SHP77 treated with DMSO at 0.1 percent for 48 hours (cell line): ENCODE results near the gene KATNB1.
"Not testable (repeated sequence)": the region's sequence is repeated elsewhere in the genome, so short reads cannot be mapped to it uniquely, and the experiment has no call there.

Source experiments
- DNase-seq: peaks from one replicate; lab custom pipeline; 2025; lab: John Stamatoyannopoulos, UW

The KATNB1 gene

DNA sequence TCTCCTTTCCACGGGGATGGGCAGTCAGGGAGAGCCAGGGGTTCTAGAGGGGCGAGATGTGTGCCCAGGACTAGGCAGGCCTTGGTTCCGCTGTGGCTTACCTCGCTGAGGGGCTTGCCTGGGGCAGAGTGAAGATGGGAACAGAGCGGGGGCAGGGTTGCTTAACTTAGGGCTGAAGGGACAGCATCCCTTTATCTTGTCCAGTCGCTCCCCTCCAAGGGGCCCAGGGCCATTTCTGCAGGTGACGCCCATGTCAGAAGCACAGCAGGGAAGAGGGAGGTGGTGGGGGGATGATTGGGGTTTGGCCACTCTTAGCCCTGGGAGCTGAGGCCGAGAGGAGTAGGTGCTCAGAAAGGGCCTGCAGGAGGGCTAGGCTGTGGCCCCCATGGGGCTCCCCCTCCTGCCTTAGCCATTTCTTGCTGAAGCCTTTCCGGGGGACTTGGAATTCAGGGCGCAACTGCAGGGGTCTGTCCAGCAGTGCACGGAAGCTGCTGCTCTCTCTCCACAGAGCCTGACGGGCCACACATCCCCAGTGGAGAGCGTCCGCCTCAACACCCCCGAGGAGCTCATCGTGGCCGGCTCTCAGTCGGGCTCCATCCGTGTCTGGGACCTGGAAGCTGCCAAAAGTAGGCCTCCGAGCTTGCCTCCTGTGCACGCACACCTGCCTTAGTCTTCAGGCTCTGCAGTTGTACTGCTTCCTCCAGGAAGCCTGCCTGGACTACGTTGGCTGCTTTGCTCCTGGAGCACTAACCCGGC lies 8.5 kb downstream of the KATNB1 start:
- DNase-seq: no peak

DNA sequence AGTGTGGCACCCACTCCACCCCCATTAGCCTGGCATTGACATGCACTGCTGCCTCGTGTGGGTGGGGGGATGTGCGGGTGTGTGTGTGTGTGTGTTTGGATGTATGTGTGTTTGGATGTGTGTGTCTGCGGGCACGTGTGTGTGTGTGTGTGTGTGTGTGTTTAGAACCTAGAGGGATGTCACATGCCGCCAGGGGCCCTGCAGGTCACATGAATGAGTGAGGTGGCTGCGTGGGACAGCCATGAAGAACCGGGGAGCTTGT lies 9.0 kb downstream of the KATNB1 start:
- DNase-seq: no peak

DNA sequence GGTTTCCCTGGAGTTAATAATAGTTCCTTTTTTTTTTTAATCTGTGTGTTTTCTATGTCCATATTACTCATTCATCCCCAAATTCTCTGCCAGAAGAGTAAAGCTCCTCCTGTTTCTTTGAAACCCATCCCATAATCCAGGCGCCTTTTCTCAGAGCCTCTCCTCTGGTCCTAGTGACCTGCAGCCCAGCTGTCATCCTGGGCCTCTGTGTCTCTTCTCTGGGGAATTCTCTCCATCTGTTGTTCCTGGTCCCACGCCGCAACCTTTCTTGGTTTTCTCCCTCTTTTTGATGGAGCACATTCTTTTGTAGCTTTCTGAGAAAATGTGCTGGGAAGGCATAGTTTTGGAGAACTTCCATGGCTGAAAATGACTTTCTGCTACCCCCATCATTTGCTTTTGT lies 10.2 kb downstream of the KATNB1 start:
- DNase-seq: no peak

DNA sequence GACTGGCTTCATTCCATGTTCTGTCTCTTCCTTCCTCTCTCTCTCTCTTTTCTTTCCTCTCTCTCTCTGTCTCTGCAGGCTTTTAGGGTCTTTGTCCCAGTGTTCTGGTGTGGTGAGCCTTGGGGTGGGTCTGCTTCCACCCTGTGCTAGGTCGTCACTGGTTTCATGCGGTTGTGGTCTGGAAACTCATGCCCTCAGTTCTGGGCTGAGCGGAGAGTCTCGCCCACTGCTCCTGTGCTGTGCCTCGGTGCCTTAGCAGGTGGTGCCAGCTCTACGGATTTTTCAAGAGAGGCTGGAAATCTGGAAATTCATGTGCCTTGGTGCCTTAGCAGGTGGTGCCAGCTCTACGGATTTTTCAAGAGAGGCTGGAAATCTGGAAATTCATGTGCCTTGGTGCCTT lies 10.7 kb downstream of the KATNB1 start:
- not testable (repeated sequence) for DNase-seq

DNA sequence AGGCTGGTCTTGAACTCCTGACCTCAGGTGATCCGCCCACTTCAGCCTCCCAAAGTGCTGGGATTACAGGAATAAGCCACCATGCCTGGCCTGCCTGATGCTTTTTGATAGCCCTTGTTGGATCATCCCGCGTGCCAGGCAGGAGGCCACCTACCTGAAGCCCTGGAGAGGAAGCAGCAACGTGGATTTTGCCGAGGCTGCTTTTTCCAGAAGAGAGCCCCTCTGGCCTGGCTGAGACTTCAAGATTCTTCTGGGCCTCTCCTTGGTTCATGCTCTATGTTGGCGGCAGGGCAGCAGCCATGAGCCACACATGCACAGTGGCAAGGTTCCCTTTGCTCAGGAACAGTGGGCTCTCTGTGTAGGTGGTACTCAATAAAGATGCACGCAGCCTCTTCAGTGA lies 11.5 kb downstream of the KATNB1 start:
- DNase-seq: no peak

DNA sequence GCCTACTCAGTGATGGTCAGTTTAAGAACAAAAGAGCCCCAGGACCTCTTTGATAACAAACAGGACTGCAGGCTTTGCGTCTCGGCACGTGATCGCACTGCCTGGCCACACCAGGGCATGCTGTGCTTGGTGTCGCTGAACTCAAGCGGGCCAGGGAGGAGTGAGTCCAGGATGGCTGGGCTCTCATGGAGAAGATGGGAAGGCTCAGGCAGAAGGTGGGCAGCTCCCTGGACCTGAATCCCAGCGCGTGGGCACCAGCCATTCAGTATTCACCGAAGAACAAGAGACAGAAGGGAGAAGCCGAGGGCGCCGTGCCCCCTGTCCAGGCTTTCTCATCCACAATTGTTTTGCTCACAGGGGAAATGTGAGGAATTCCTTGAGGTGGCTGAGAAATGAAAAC lies 11.9 kb downstream of the KATNB1 start:
- DNase-seq: no peak

DNA sequence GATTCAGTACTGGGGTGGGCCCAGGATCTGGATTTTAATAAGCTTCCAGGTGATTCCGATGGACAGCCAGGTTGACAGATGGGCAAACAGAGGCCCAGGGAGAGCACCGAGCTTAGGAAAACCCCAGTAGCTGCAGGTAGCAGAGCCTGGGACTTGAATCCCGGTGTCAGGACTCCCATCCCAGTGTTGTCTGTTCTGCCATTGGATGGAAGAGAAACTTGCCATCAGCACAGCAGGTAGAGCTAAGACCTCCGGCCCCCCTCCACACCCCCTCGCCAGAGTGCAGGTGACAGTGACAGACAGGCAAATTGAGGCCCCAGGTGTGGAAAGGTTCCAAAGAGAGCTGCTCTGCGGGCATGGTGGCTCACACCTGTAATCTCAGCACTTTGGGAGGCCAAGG lies 12.4 kb downstream of the KATNB1 start:
- no peak for DNase-seq

DNA sequence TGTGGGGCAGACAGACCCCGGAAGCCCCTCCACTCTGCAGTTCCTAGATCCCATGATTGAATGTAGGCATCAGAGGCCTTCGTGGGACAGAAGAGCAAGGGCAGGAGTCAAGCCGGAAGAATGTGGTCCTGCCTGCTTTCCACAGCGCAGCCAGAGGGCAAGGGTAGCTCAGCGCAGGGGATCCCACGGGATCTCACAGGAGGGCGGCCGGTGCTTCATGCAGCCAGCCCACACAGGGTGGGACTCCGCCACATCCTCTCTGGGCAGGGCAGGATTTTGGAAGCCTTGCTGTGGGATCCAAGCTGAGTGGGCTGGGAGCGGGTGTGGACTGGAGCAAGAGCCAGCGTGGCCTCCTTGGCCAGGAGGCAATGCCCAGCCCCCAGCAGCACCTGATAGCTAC lies 13.0 kb downstream of the KATNB1 start:
- no peak for DNase-seq

DNA sequence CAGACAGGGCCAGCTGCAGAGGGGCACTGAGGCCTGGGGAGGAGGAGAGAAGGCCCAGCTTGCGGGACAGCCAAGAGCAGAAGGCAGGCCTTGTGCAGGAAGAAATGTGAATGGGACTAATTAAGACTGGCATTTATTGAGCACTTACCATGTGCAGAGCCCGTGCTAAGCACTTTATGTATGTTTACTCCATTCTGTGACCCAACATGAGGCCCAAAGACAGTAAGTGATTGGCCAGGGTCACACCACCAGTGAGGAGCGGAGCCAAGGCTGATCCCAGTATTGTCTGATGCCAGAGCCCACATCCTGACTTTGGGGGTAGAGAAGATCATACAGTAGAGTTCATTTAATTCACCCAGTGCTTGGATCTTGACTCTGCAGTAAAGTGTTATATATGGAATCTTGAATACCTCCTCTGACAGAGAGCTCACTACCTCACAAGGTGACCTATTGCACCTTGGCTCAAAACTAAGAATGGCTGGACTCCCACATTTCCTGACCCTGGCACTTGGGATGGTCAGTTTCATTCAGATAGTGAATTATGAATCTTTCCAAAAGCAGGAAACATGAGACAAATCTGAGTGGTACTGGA lies 13.6 kb downstream of the KATNB1 start:
- no peak for DNase-seq

DNA sequence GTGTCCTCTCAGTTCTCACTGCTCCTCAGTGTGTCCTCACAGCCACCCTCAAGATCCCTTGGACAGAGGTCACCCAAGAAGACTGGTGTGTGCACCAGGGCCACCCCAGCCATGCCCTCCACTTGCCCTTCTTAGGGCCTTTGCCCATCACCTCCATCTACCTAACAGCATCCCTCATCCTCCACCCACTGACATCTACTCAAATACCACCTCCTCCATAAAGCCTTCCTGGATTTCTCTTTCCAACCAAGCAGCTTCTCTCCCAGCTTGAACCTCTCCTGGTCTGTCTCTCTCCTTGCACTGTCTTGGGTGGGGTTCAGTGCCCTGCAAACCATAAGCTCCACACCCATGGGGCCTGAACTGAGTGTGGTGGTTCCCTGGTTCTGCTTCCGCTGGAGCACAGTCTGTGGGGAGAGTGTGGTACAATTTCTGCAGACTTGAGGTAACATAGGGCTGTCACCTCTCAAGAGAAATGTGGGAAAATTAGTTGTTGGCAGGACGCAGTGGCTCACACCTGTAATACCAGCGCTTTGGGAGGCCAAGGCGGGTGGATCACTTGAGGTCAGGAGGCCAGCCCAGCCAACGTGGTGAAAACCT lies 14.4 kb downstream of the KATNB1 start:
- DNase-seq: no peak

DNA sequence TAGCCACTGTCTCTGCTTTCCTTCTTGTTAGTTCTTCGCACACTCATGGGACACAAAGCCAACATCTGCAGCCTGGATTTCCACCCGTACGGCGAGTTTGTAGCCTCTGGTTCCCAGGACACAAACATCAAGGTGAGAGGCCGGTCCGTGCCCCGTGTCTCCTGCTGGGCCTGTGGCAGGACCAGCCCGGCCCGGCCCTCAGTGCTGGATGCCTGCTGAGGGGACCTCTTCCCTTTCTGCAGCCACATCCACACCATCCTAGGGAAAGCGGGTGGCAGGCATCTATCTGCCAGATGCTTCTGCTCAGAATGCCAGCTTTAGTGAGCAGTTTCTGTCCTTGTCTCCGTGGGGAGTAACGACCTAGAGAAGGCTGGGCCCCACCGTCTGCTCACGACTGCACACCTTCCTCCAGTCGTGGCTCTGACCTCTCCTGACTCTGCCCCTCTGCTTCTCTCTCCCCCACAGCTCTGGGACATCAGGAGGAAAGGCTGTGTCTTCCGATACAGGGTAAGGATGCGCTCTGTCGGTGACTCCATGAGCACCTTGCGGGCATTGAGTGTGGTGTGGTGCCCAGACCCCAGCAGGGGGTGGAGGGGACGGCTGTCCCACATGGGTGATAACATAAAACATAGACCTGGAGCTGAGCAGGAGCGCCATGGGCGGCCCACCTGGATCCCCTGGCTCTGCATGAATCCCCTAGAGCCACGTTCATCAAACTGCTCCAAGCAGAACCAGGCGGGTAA lies 15.4 kb downstream of the KATNB1 start:
- no peak for DNase-seq

DNA sequence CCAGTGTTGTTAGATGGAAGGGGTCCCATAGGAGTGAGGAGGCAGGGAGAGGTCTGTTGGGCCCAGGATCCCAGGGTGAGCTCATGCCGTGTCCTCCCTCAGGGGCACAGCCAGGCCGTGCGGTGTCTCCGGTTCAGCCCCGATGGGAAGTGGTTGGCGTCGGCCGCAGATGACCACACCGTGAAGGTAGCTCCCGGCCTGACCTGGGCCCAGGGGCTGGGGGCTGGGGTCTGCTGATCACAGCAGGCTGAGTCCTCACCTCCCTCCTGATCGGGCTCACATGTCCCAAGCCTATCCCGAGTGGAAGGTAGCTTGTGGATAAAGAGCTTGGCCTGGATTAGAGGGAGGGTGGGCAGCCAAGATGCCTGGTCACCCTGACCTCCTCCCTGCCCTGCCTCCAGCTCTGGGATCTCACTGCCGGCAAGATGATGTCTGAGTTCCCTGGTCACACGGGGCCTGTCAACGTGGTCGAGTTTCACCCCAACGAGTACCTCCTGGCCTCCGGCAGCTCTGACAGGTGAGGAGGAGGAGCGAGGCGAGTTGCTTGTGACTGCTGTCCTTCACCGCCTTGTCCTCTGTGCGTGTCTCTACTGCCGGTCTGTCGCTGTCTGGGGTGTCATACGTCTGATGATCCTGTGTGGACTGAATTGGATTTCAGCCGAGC lies 16.1 kb downstream of the KATNB1 start:
- no peak for DNase-seq

DNA sequence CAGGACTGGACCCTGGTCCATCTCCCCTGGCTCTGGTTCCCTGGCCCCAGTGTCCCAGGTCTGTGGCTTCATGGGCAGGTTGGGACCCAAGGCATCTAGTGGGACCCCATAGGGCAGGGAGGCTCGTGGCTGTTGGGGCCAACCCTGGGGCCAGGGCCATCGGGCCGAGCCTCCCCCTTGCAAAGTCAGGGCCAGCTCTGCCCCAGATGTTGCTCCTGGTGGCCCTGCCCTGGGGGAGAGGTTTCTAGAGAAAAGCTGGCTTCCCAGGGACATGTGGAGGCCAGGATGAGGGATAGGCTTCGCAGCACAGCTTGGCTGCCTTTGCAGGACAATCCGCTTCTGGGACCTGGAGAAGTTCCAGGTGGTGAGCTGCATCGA lies 16.6 kb downstream of the KATNB1 start:
- DNase-seq: no peak

DNA sequence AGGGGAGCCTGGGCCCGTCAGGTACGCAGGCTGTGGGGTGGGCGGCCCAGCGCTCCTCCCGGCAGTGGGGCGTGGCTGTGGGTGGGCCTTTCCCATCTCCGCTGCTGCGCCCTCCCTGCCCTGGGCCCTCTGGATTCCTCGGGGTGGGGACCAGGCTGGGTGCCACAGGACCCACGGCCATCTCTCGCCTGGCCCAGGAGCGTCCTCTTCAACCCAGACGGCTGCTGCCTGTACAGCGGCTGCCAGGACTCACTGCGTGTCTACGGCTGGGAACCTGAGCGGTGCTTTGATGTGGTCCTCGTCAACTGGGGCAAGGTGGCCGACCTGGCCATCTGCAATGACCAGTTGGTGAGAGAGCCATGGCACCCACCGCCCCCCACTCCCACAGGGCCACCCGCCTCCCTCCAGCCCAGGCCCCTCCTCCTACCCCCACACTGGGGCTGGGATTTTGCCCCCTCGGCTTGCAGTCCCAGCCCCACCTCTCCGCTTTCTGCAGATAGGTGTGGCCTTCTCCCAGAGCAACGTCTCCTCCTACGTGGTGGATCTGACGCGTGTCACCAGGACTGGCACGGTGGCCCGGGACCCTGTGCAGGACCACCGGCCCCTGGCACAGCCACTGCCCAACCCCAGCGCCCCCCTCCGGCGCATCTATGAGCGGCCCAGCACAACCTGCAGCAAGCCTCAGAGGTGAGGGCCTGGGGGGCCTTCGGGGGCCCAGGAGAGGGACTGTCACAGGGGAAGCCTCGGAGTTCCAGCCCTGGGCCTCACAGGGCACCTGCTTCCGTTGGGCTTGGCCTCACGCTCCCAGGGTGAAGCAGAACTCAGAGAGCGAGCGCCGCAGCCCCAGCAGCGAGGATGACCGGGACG lies 17.2 kb downstream of the KATNB1 start:
- no peak for DNase-seq

DNA sequence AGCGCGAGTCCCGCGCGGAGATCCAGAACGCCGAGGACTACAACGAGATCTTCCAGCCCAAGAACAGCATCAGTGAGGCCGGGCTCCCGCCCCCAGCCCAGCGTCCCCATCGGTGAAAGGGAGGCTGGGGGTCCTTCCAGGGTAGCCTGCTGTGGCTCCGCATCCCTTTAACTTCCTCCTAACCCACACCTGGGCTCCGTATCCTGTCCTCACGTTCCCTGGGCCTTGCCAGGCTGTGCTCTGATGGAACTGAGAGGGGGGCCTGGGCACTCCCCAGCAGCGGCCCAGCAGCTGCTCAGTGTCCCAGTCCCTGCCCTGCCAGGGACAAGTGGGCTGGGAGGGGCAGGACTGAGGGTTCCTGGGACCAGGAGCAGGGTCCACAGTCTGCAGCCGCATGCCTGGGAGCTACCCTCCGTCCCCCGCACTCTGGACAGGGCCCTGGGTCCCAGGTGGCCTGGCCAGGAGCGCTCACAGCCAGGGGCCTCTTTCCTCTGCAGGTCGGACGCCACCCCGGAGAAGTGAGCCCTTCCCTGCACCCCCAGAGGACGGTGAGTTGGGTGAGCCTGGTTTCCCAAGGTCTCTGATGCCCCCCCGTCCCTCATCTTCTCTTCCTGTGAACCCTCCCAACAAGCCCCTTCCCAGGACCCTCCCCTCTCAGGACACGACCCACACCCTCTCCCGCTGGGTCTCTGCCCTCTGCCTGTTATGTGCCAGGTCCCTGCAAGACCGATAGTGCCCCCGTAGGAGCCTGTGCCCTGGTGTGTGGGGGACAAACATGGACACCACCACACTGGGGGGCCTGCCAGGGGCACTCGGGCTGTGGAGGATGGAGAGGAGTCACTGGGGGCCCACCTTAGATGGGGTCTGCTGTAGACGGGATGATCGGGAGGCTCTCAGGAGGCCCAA lies 18.1 kb downstream of the KATNB1 start:
- no peak for DNase-seq

DNA sequence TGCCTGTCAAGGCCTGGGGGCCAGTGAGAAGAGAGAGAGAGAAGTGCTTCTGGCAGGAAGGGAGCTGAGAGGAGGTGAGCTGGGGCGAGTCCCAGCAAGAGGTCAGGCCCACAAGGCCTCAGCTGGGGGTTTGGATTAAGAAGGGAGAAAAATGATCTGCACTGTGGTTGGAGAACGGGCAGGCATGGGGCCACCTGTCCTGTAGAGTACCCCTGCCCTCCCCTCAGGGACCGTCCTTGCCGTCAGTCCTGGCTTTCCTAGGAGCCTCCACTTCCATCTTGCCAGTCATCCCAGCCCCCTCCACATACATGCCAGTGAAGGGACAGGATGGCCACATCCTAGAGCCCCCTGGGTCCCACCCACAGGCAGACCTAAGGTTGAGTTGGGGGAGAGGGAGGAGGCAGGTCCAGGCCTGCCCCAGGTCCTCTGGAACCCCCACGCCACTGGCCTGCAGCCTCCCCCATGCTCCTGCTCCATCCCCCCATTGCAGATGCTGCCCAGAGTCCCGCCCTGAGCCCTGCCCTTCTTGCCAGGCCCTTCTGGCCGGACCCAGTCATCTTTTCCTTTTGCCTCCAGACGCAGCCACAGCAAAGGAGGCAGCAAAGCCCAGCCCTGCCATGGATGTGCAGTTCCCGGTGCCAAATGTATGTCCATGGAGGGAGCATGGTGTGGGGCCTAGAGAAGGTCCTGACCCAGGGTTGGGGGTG lies 18.9 kb downstream of the KATNB1 start:
- DNase-seq: no peak

DNA sequence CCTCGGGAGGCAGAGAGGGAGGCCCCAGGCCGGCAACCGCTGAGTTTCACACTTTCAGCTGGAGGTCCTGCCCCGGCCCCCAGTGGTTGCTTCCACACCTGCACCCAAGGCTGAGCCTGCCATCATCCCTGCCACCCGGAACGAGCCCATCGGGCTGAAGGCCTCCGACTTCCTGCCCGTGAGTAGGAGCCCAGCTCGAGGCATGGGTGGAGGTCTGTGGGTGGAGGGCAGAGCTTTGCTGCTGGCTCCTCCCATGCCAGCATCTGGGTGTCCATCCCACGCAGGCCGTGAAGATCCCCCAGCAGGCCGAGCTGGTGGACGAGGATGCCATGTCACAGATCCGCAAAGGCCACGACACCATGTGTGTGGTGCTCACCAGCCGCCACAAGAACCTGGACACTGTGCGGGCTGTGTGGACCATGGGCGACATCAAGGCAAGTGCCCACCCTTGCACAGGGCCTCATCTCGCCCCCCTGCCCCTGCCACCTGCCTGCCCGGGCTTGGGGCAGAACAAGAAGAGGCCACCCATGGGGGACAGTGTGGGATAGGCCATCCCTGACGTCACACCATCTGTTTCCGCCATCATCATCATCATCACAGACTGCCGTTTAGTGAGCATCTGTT lies 19.6 kb downstream of the KATNB1 start:
- DNase-seq: no peak

DNA sequence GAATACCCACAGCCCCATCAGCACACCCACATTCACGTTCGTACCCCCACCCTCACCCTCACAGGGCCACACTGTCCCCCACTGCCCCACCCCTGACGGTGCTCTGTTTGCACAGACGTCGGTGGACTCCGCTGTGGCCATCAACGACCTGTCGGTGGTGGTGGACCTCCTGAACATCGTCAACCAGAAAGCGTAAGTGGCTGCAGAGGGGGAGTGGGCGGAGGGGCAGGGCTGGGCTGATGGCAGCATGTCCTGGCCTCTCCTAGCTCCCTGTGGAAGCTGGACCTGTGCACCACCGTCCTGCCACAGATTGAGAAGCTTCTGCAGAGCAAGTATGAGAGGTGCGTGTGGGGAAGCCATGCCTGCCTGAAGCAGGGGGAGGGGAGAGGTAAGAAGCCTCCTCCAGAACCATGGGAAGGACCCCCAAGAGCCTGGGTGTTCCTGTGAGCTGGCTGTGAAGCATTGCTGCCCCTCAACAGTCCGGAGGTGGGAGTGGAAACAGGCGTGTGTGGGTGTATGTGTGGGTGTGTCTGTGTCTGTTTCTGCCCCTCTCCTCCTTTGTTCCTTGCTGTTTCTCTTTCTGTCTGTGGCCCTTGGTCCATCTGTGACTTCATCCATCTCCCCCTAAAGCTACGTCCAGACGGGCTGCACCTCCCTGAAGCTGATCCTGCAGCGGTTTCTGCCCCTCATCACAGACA lies 20.3 kb downstream of the KATNB1 start:
- DNase-seq: no peak
